Activated B cell treated with CpG ODN at 0.5 μM for 24 hours (primary cell): ENCODE data around the gene PCSK4. TPM values are rescaled to one million over a fixed set of nuclear protein-coding genes. Genes with fewer than 3 reads are reported as not detected.
A peak's percentile ranks its signal among the peaks of the same experiment; 100 is the strongest.

Experiments
- ATAC-seq: fragments of 200-7000 bp; cut with Tn5 transposase; one replicate; pipeline ENCODE4 v1.10.0; 2021; ENCODE audit warnings: low read depth, mild to moderate bottlenecking, moderate library complexity
- CTCF ChIA-PET: fragments of 350-600 bp; sonication (Branson Sonifier 250); formaldehyde crosslinking; loops from one replicate; lab custom pipeline; 2021; ENCODE audit warnings: antibody characterized with exemption; lab: Charles Lee
- POLR2A ChIA-PET: fragments of 350-600 bp; sonication (Branson Sonifier 250); formaldehyde crosslinking; loops from one replicate; lab custom pipeline; 2021; ENCODE audit warnings: antibody characterized with exemption; lab: Charles Lee
- DNase-seq: peaks from one replicate; pipeline ENCODE4 v3.0.0; 2022
- H3K27ac Mint-ChIP-seq: one replicate; pipeline ENCODE4 v1.8.0; 2020; ENCODE audit warnings: mixed read lengths
- H3K27me3 Mint-ChIP-seq: one replicate; pipeline ENCODE4 v1.8.0; 2021; ENCODE audit warnings: mixed read lengths
- H3K36me3 Mint-ChIP-seq: one replicate; pipeline ENCODE4 v1.8.0; 2021; ENCODE audit warnings: low read depth, mixed read lengths
- H3K4me1 Mint-ChIP-seq: one replicate; pipeline ENCODE4 v1.8.0; 2021; ENCODE audit warnings: mixed read lengths
- H3K4me3 Mint-ChIP-seq: one replicate; pipeline ENCODE4 v1.8.0; 2020; ENCODE audit warnings: mild to moderate bottlenecking, mixed read lengths
- H3K9me3 Mint-ChIP-seq: one replicate; pipeline ENCODE4 v1.8.0; 2020; ENCODE audit warnings: mixed read lengths
- CTCF ChIP-seq: fragments of 200-600 bp; IDR thresholded peaks from one replicate; pipeline ENCODE4 v1.8.0; 2022; ENCODE audit warnings: antibody characterized with exemption, mild to moderate bottlenecking
- intact Hi-C: fragments of 100-400 bp; cut with micrococcal nuclease; formaldehyde crosslinking; loops from one replicate; pipeline ENCODE4 v1.15.1; 2024
- total RNA-seq: library from RNA; stranded (reverse); gene quantifications from 2 replicates; pipeline ENCODE4 v1.2.3, GENCODE V29; 2022

The PCSK4 gene
- total RNA-seq, 1 donor from 2014 or later = 1.3 TPM

- peaks cover 16% of the 10 kb centered on the region for H3K36me3 Mint-ChIP-seq
- ATAC-seq (no peak), DNase-seq (no peak)
- peaks cover 34% of the 10 kb centered on the region for H3K4me1 Mint-ChIP-seq
- no peak for TF ChIP-seq CTCF
- POLR2A ChIA-PET = interaction anchor here (1.8 kb wide), 1 partner anchor 17 kb away, joined by 5 read pairs; the partner anchor contains the start of genes PCSK4 and REEP6
- H3K27ac Mint-ChIP-seq = no peak overlapping the region
- intact Hi-C loops = no loop called here
- CTCF ChIA-PET = no interaction called here
- peaks cover 2% of the 10 kb centered on the region for H3K27me3 Mint-ChIP-seq
- H3K9me3 Mint-ChIP-seq = no peaks in the 10 kb centered on the region
- no peak overlapping the region for H3K4me3 Mint-ChIP-seq
Measured at GRCh38 chr19:1474011-1474764, 16.0 kb downstream of the PCSK4 start.

GRCh38 chr19:1473085-1473851 is 16.9 kb downstream of the PCSK4 start:
- Mint-ChIP-seq H3K36me3 (peaks cover 13% of the 10 kb centered on the region), H3K4me3 (peak overlapping the region; percentile 19), H3K9me3 (no peaks in the 10 kb centered on the region), H3K27ac (no peak overlapping the region), H3K4me1 (peaks cover 32% of the 10 kb centered on the region), H3K27me3 (peaks cover 2% of the 10 kb centered on the region)
- DNase-seq (no peak), ATAC-seq (no peak)
- no peak for TF ChIP-seq CTCF
- ChIA-PET CTCF (no interaction called here), POLR2A (interaction anchor here (1.8 kb wide), 1 partner anchor 18 kb away, joined by 5 read pairs; the partner anchor contains the start of genes PCSK4 and REEP6)
- intact Hi-C loops = no loop called here

GRCh38 chr19:1472231-1473084 is 17.7 kb downstream of the PCSK4 start:
- H3K4me3 Mint-ChIP-seq = no peak overlapping the region
- no peak for ATAC-seq
- no peak for TF ChIP-seq CTCF
- ChIA-PET CTCF (no interaction called here), POLR2A (interaction anchor here (0.5 to 1.8 kb wide), 5 partner anchors 15 to 28 kb away, joined by 3 to 8 read pairs (median 5); partner anchors contain the start of genes PCSK4 and REEP6)
- no peak overlapping the region for H3K27ac Mint-ChIP-seq
- intact Hi-C loops = no loop called here
- no peak for DNase-seq
- peaks cover 26% of the 10 kb centered on the region for H3K4me1 Mint-ChIP-seq
- peaks cover 13% of the 10 kb centered on the region for H3K36me3 Mint-ChIP-seq
- H3K27me3 Mint-ChIP-seq = peaks cover 2% of the 10 kb centered on the region
- H3K9me3 Mint-ChIP-seq = no peaks in the 10 kb centered on the region

- CTCF ChIA-PET = interaction anchor here (0.8 kb wide), 1 partner anchor 27 kb away, joined by 4 read pairs; no protein-coding TSS in a partner anchor
- Mint-ChIP-seq H3K9me3 (no peaks in the 10 kb centered on the region), H3K4me3 (no peak overlapping the region), H3K27me3 (peaks cover 2% of the 10 kb centered on the region), H3K27ac (no peak overlapping the region), H3K4me1 (peaks cover 25% of the 10 kb centered on the region), H3K36me3 (peaks cover 11% of the 10 kb centered on the region)
- intact Hi-C loops = loop anchor here (2.0 kb wide), 2 partner anchors 27 to 41 kb away; partner anchors contain the start of gene ADAMTSL5
- ATAC-seq (peak; percentile 4), DNase-seq (no peak)
- POLR2A ChIA-PET = interaction anchor here (0.5 to 1.7 kb wide), 6 partner anchors 9 to 202 kb away, joined by 3 to 10 read pairs (median 5); partner anchors contain the start of genes CIRBP and REEP6
- TF ChIP-seq CTCF = no peak
Measured at GRCh38 chr19:1471515-1472160, 18.5 kb downstream of the PCSK4 start.
